ENCODE data around the gene IGF1.

DNA sequence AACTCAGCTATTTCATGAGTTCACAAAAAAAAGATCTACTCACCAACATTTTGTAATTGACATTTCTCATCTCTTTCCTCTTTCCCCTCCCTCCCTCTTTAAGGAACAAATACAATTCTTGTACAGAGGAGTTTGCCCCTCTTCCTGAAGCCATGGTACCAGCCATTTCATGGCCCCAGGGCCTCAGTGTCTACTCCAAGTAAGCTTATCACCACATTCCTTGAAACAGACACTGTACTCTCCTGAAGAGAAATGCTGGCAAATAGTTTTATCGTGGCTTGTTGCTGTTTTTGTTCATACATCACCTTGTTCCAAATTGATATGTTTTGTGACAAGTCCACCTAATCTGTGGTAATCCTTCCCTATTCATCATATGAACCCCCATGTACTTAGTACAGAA lies 29.7 kb upstream of the IGF1 start:
- TF ChIP-seq ZNF76 (tag by site-specific recombination; IDR thresholded peaks at IDR 0.05; ENCODE audit: borderline replicate concordance, low read depth), result no peak
- TF ChIP-seq OSR2 (tag by site-specific recombination; IDR thresholded peaks at IDR 0.05), result no peak
- no peak for TF ChIP-seq REST (tag by site-specific recombination; IDR thresholded peaks at IDR 0.05)
- TF ChIP-seq CTCF (tag by site-specific recombination; IDR thresholded peaks at IDR 0.05), result no peak
- no peak for TF ChIP-seq WT1 (tag by site-specific recombination; IDR thresholded peaks at IDR 0.05)
- no peak for TF ChIP-seq ZNF324 (tag by site-specific recombination; IDR thresholded peaks at IDR 0.05)
- no peak for TF ChIP-seq ZNF335 (tag by site-specific recombination; conservative IDR thresholded peaks at IDR 0.05)
- TF ChIP-seq, protein P1, sequence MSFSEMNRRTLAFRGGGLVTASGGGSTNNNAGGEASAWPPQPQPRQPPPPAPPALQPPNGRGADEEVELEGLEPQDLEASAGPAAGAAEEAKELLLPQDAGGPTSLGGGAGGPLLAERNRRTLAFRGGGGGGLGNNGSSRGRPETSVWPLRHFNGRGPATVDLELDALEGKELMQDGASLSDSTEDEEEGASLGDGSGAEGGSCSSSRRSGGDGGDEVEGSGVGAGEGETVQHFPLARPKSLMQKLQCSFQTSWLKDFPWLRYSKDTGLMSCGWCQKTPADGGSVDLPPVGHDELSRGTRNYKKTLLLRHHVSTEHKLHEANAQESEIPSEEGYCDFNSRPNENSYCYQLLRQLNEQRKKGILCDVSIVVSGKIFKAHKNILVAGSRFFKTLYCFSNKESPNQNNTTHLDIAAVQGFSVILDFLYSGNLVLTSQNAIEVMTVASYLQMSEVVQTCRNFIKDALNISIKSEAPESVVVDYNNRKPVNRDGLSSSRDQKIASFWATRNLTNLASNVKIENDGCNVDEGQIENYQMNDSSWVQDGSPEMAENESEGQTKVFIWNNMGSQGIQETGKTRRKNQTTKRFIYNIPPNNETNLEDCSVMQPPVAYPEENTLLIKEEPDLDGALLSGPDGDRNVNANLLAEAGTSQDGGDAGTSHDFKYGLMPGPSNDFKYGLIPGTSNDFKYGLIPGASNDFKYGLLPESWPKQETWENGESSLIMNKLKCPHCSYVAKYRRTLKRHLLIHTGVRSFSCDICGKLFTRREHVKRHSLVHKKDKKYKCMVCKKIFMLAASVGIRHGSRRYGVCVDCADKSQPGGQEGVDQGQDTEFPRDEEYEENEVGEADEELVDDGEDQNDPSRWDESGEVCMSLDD (tag by site-specific recombination; IDR thresholded peaks at IDR 0.05), result no peak
- TF ChIP-seq PRDM10 (tag by site-specific recombination; IDR thresholded peaks at IDR 0.05), result no peak
- no peak for TF ChIP-seq PATZ1 (tag by site-specific recombination; IDR thresholded peaks at IDR 0.05)
- TF ChIP-seq YY2 (tag by site-specific recombination; IDR thresholded peaks at IDR 0.05), result no peak
- TF ChIP-seq KLF9 (tag by site-specific recombination; IDR thresholded peaks at IDR 0.05; ENCODE audit: low read depth), result no peak
- TF ChIP-seq ZNF184 (tag by site-specific recombination; IDR thresholded peaks at IDR 0.05), result no peak
- TF ChIP-seq ZNF274 (IDR thresholded peaks at IDR 0.05; ENCODE audit: low read length), result no peak
- no peak for TF ChIP-seq ZNF274 (tag by site-specific recombination; IDR thresholded peaks at IDR 0.05; ENCODE audit: borderline replicate concordance)

All from HEK293 (cell line).